Thymus (tissue), 11 donors: ENCODE data around the gene OR2J3. TPM values are rescaled to one million over a fixed set of nuclear protein-coding genes. Genes with fewer than 3 reads are reported as not detected.
"Not testable (repeated sequence)": the region's sequence is repeated elsewhere in the genome, so short reads cannot be mapped to it uniquely, and the experiment has no call there.

Source experiments
- DNase-seq, 9 donors: peaks; one replicate each; pipeline ENCODE4 v3.0.0-alpha.2; 2013; ENCODE audit warnings: low spot score in 9 of 9, low read depth in 6 of 9, missing footprints in 1 of 9
- H3K27ac ChIP-seq, 2 donors: one replicate each; pipeline ENCODE4 v1.5.1; 2013; ENCODE audit warnings: control low read depth in 1 of 2, low read depth in 1 of 2, low read length in 1 of 2, mild to moderate bottlenecking in 1 of 2, moderate library complexity in 1 of 2
- H3K27me3 ChIP-seq, 2 donors: one replicate each; pipeline ENCODE4 v1.5.1; 2013; ENCODE audit warnings: low read length in 1 of 2; ENCODE audit not compliant: control insufficient read depth in 2 of 2, insufficient read depth in 1 of 2
- H3K36me3 ChIP-seq, 2 donors: one replicate each; pipeline ENCODE4 v1.5.1; 2013; ENCODE audit warnings: low read length in 1 of 2, mild to moderate bottlenecking in 1 of 2, moderate library complexity in 1 of 2; ENCODE audit not compliant: control insufficient read depth in 2 of 2, insufficient read depth in 2 of 2
- H3K4me1 ChIP-seq, 2 donors: one replicate each; pipeline ENCODE4 v1.5.1; 2013; ENCODE audit warnings: low read length in 2 of 2; ENCODE audit not compliant: control insufficient read depth in 2 of 2, insufficient read depth in 2 of 2
- H3K4me3 ChIP-seq, 2 donors: one replicate each; pipeline ENCODE4 v1.5.1; 2013; ENCODE audit warnings: low read length in 2 of 2, control low read depth in 1 of 2, mild to moderate bottlenecking in 1 of 2
- H3K9me3 ChIP-seq, 2 donors: one replicate each; pipeline ENCODE4 v1.5.1; 2013; ENCODE audit warnings: low read length in 1 of 2, mild to moderate bottlenecking in 1 of 2; ENCODE audit not compliant: control insufficient read depth in 2 of 2, insufficient read depth in 1 of 2
- WGBS: extraction: QIAGEN DNeasy Blood & Tissue Kit; methylation state at CpG from one replicate; pipeline ENCODE4 v1.1.7; 2013; 5-methylcytosine and 5-hydroxymethylcytosine counted together
- polyA plus RNA-seq: library from polyadenylated mRNA; stranded (reverse); fragments of 200-250 nt; gene quantifications from one replicate; pipeline ENCODE4 v1.2.3, GENCODE V29; 2013
- total RNA-seq: library from RNA; stranded (reverse); fragments of 120-200 nt; gene quantifications from one replicate; pipeline ENCODE4 v1.2.4, GENCODE V29; 2013
- donor health status: healthy.

Gene OR2J3
- total and polyA plus RNA-seq, 2 donors = 0.05 TPM; not detected in 1

GRCh38 chr6:29149444-29149843 lies 41.6 kb downstream of the OR2J3 start:
- H3K9me3 ChIP-seq, H3K27me3 ChIP-seq, H3K4me3 ChIP-seq, H3K4me1 ChIP-seq, DNase-seq, H3K36me3 ChIP-seq, H3K27ac ChIP-seq: not testable (repeated sequence)
- 75% methylated on average over 3 of the region's 3 CpGs for WGBS

GRCh38 chr6:29153083-29153482 lies 45.2 kb downstream of the OR2J3 start:
- WGBS = 86% methylated on average over 1 of the region's 1 CpG
- Histone ChIP-seq H3K27ac (no peak overlapping the region), H3K36me3 (no peaks in the 10 kb centered on the region), H3K9me3 (no peaks in the 10 kb centered on the region), H3K4me1 (no peaks in the 10 kb centered on the region), H3K4me3 (no peak overlapping the region), H3K27me3 (no peaks in the 10 kb centered on the region)
- DNase-seq = no peak

- not testable (repeated sequence) for H3K27me3 ChIP-seq, H3K9me3 ChIP-seq, H3K36me3 ChIP-seq, H3K4me1 ChIP-seq, H3K4me3 ChIP-seq, H3K27ac ChIP-seq, DNase-seq
- 51% methylated on average over 1 of the region's 1 CpG for WGBS
Measured at GRCh38 chr6:29155182-29155581, 47.3 kb downstream of the OR2J3 start.

GRCh38 chr6:29159922-29160321 lies 52.1 kb downstream of the OR2J3 start:
- DNase-seq = not testable (repeated sequence)
- WGBS = over 99% methylated on average over 23 of the region's 29 CpGs

More at GRCh38 chr6:29159922-29160321, 52.1 kb downstream of the OR2J3 start:
- H3K4me1 ChIP-seq, H3K4me3 ChIP-seq, H3K27me3 ChIP-seq, H3K9me3 ChIP-seq, H3K36me3 ChIP-seq, H3K27ac ChIP-seq: not testable (repeated sequence)

Other genes with a start within 250 kb of the OR2J3 start
- gene TRIM27, start 184.1 kb upstream of the OR2J3 start, total RNA-seq = 48.6 TPM
- 67.9 TPM for gene TRIM27, start 184.1 kb upstream of the OR2J3 start, polyA plus RNA-seq
- gene ZNF311, start 102.7 kb upstream of the OR2J3 start, total RNA-seq = 0.76 TPM
- 0.80 TPM for gene ZNF311, start 102.7 kb upstream of the OR2J3 start, polyA plus RNA-seq
- not detected for gene OR2W1, start 62.9 kb upstream of the OR2J3 start, total RNA-seq
- gene OR2W1, start 62.9 kb upstream of the OR2J3 start, polyA plus RNA-seq = not detected
- gene OR2B3, start 20.7 kb upstream of the OR2J3 start, total RNA-seq = not detected
- not detected for gene OR2B3, start 20.7 kb upstream of the OR2J3 start, polyA plus RNA-seq
- not detected for gene OR2J1, start 8.6 kb upstream of the OR2J3 start, total RNA-seq
- 0.02 TPM for gene OR2J1, start 8.6 kb upstream of the OR2J3 start, polyA plus RNA-seq
- gene OR2J2, start 62.8 kb downstream of the OR2J3 start, total RNA-seq = not detected
- gene OR2J2, start 62.8 kb downstream of the OR2J3 start, polyA plus RNA-seq = not detected
- not detected for gene OR14J1, start 193.6 kb downstream of the OR2J3 start, total RNA-seq
- under 0.01 TPM for gene OR14J1, start 193.6 kb downstream of the OR2J3 start, polyA plus RNA-seq